ENCODE measurements around the gene ADAMTSL1.

ADAMTSL1 gene

DNA sequence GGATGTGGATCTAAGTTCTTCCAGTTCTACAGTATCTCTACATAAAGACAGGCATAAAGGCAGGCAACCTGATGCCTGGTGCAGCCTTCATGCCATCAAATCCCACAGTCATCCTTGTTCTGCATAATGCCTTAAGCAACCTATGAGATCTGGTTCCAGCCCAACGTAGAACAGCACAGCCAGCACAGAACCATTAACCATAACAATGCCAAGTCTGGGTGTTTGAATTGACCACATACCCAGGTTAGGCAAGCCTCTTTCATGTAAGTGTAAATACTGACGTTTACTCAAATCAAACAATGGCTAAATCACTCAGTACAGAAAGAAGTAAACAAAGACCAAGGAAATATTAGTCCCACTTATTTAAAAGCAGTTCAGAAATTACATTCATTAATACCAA is 195.0 kb downstream of the ADAMTSL1 start:
- no peak for DNase-seq

DNA sequence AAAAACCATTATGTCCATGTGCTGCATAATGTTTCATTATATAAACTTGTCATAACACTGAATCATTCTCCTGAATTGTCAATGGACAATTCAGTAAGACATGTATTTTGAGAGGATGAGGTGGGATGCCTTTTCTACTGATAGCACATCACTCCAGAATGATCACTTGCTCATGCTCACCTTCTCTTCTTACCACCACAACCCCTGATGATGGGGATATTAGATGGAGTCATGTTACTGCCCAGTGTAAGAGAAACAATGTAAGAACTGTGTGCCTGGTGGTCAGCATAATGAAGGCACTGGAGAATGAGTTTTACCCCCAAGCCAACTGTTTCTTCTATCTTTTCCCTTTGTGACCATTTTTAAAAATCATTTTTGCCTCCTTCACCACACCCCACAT is 198.8 kb downstream of the ADAMTSL1 start:
- no peak for DNase-seq

DNA sequence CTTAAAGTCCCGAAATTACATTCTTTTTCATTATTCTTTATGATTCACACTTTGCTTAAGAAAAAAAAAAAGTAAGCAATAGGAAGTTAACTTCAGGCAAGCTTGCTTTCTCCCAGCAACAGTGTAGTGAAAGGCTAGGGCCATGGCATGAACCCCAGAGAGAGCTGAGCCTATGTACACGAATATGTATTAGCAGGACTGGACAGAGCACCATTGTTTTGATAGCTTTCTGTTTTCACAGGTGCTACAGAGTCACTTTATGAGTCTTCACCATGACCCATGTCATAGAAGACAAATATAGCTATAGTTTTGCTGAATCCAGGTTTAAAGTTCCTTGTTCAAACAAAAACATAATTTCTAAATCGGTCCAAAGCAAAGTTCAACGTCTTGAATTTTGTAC is 199.2 kb downstream of the ADAMTSL1 start:
- no peak for DNase-seq

DNA sequence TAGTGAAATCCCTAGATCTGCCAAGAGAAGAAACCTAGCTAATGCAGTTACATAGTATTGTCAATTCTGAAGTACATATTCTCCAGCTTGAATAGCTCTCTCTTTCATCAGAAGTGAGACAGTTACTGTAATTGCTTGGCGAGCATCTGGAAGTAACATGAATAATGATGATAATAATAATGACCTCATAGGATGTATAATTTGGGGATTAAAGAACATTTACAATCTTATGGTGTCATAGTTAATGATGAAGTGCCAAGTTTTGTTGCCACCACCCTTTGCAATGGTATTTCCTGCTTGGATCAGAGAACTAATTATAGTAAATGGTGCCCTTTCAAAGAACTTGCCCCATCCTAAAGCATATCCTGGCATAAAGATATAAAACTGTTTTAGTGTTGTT is 201.4 kb downstream of the ADAMTSL1 start:
- no peak for DNase-seq

DNA sequence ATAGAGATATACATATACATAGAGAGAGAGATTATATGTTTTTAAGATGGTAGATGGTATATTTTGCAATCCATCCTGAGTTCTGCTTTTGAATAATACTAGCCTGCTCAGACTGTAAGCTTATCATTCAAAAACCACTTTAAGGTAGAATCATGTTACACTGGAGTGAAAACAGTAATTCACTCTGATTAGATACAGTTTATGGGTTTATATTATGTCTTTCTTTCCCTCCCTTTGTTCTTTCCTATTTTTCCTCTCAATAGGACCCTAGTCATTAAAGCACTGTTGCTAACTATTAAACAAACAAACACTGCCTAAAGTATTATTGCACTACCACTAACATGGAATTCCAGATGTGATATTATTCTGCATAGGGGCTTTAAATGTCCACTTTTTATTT is 202.0 kb downstream of the ADAMTSL1 start:
- DNase-seq = no peak

DNA sequence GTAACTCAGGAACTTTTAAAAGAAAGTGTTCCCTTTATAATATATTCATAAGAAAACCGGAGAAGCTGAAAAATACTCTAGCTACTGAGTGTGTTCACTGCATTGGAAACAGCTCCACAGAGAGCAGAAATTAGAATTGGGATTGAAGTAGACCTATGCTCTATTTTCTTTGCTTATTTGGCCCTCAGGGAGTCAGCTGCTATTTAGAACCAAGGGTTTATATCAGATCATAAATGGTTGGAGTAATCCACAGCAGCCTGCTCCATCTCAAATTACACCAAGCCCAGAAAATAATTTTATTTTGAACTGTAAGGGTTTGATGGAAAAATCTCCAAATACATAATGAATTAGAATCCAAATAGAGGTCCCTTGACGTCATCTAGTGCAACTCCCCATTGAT is 202.6 kb downstream of the ADAMTSL1 start:
- no peak for DNase-seq

DNA sequence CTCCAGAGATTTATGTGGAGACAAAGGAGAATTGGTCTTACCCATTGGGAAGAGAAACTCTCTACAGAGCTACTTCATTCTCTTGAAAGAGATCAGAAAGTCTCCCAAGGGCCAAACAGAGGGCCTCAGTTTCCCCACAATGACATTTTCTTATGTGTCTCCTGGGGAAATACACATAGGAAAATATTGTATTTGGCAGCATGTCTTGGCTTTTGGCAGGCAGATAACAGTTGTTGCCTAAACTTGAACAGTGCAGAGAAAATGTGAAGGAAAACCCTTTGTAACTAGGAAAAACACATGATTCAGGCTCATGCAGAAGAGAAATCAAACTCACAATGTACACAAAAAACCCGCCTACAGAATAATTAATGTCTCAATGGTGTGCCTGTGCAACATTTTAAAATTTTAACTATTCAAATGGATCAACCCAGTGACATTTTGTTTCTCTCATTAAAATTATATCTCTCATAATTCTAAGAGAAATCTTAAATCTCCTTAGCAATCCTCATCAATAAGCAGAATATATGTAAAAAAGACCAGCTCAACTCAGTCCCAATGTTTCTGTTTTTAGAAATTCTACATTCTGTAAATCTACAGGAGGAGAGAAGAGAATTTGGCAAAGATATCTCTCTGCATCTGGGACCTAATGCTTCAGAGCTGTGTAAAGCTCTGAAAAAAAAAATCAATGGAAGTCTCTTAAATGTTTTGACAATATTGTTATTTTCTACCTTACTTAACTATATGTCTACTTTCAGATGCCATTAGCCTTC is 205.1 kb downstream of the ADAMTSL1 start:
- DNase-seq = no peak

DNA sequence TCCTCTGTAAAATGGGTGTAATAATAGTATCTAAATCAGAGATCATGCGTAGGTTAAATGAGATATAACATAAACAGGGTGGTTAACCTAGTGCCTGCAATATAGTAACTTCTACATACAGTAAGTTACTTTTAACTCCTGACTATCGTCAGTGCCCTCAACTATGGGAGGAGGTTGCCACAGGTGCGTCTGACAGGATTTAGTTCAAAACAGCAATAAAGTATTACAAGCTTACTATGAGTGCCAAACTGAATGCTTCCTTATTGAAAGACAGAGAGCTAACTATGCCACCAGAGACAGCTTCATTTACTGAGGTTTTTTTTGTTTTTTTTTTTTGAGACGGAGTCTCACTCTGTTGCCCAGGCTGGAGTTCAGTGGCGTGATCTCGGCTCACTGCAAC is 209.0 kb downstream of the ADAMTSL1 start:
- DNase-seq = no peak

DNA sequence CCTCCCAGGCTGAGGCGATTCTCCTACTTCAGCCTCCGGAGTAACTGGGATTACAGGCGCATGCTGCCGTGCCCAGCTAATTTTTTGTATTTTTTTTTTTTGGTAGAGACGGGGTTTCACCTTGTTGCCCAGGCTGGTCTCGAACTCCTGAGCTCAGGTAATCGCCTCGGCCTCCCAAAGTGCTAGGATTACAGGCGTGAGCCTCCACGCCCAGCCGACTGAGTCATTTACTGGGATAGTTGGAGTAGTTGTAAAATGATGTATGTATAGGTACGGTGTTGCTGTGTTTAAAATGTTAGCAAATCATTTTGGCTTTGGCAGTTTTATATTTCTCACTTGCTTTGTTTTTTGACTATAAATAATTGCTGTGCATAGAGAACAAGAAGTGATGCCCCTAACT is 209.4 kb downstream of the ADAMTSL1 start:
- no peak for DNase-seq

DNA sequence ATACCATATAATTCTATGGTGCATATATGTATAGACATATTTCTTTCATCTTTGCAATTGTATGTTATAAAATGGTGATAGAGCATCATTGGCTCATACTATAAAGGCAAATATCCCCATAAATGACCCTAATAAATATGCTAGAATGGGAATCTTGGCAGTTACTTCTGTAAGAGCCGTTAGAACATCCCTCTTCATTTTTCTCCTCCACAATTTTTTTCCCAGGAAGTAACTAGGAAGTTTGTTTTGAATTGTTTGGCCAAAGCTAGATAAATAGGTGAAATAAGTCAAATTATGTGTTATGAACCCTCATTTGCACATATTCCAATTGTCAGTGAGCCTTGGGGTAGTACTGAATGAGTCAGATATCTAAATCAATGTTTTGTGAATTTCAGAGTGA is 209.9 kb downstream of the ADAMTSL1 start:
- DNase-seq = no peak

DNA sequence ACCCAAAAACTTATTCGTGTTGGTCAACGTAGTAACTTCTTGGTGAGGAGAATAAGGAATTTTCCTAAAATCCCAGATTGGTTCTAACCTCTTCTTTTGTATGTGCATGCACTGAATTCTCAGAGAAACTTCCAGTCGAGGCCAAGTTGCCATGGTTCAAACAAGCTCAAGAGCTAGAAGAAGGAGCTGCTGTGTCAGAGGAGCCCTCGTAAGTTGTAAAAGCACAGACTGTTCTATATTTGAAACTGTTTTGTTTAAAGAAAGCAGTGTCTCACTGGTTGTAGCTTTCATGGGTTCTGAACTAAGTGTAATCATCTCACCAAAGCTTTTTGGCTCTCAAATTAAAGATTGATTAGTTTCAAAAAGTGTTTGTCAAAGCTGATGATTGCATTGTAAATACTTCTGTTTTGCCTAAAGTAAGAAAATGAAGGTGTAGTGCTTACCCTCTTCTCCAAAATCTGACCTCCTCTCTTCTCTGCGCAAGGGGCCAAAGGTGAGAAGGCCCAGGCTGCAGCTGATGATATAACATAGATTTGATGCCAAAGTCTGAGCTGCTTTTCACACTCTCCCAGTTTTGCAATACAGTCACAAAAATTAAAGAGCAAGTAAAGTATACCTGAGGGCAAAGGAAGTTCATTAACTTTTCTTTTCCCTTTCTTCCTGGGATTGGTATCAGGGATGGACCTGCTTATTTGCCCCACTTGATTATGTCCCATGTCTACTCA is 210.8 kb downstream of the ADAMTSL1 start:
- DNase-seq = no peak

DNA sequence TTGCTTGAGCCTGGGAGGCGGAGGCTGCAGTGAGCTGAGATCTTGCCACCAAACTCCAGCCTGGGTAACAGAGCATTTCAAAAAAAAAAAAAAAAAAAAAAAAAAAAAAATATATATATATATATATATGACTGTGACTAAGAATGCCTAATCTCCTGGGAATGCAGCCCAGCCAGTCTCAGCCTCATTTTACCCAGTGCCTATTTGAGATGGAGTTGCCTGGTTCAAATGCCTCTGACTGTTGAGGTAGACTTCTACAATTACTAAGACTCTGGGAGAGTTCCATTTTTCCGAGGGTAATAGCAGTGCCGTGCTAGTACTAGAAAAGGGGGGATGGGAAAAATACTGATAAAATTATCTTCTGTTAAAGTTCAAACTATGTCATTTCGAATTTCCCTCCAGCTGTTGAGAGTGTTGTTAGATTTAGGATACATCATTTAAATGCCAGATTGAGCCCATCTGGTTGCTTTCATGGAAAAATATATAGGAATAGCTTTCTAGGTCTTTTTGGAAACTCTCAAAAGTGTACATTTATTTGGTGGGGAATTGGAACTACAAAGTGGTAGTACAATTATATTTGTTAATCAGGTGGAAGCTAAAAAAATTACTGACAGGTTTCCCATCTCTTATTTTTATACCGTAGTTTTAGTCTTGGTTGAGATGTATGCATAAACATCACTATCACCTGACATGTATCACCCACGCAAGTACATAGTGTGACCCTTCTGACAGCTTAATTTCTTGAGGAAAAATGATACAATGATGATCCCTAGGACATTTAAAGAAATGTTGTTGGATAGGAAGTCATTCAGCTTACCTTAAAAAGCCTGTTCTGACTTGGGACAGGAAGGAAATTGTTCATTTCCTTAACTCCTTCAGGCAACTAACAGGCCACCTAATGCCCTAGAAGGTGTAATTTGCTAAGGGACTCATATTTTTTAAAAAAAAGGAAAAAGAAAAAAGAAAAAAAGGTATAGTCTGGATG is 214.9 kb downstream of the ADAMTSL1 start:
- no peak for DNase-seq

DNA sequence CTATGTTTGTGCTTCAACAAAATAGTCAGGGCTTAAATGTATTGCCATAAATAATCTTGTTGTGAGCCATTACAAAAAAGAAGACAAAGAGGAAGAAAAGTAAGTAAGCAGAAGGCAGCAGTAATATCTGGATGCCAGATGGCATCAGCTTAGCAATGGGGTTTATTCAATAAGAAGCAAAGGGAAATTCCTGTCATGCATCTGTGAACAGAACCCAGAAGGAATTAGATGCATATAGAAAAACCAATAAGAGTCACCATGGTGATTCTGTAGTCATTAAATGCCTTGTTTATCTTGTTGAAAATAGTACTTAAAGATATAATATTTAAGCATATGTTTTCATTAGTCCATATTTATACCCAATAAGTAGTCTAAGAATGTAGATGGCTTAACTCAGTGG is 216.0 kb downstream of the ADAMTSL1 start:
- no peak for DNase-seq

DNA sequence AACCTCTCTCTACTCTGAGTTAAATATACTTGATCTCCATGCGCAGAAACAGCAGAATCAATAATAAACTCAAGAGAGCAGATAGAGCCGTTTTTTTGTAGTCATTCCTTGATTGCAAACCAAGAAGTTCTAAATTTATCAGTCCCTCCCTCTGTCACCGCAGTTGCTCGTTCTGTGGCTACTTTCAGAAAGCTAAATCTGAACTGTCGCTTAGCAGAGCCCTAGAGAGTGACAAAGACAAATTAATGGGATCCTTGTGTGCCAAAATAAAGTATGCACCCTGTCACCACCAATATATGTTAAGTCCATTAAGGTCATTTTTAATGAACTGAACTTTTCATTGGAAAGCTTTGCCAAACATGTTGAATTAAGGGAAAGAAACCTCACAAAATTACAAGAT is 218.3 kb downstream of the ADAMTSL1 start:
- no peak for DNase-seq

DNA sequence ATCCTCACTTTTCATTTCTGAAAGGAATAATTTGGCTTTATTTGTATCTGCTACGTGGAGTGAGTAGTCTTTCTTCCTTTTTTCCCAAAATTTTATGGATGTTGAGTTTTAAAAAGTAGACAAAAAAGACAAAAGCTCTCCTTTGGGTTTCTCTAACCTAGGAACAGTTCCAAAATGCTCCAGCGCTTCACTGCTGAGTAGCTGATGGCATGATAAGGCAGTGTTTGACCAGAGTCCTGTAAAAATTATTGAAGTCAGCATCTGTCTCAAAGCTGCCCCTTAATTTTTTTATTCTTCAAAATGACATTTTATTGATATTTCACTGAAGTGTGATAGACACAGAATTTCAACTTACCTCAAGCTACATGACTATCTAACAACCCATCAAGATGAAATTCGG is 219.0 kb downstream of the ADAMTSL1 start:
- no peak for DNase-seq

DNA sequence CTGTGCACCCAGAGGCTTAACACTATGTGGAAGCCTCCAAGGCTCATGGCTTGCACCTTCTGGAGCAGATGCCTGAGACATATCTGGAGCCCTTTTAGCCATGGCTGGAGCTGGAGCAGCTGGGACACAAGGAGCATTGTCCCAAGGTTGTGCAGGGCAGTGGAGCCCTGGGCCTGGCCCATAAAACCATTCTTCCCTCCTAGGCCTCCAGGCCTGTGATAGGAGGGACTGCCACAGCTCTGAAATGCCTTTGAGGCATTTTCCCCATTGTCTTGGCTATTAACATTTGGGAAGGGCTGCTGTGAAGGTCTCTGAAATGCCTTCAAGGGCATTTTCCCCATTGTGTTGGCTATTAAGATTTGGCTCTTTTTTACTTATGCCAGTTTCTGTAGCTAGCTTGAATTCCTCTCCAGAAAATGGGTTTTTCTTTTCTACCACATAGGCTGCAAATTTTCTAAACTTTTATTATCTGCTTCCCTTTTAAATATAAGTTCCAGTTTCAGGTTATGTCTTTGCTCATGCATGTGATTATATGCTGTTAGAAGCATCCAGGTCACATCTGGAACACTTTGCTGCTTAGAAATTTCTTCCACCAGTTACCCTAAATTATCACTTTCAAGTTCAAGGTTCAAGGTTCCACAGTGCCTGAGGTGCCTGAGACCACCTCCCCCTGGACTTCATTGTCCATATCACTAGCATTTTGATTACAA is 221.2 kb downstream of the ADAMTSL1 start:
- no peak for DNase-seq

DNA sequence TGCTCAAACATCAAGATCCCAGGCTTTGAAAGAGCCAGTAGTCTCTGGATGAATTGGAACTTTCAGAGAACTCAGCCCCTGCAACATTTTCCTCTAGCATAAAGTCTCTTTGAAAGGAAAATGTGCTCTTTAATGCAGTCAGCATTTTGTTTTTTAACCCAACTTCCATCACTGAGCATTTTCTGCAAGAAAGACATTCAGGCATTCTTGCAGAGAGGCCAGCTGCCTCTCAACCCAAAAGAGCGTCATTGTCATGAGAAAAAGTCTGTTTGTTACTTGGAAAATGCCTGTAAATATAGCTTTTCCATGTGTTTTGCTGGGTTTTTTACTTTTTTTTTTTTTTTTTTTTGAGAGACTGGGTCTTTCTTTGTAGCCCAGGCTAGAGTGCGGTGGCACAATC is 225.0 kb downstream of the ADAMTSL1 start:
- DNase-seq = no peak

DNA sequence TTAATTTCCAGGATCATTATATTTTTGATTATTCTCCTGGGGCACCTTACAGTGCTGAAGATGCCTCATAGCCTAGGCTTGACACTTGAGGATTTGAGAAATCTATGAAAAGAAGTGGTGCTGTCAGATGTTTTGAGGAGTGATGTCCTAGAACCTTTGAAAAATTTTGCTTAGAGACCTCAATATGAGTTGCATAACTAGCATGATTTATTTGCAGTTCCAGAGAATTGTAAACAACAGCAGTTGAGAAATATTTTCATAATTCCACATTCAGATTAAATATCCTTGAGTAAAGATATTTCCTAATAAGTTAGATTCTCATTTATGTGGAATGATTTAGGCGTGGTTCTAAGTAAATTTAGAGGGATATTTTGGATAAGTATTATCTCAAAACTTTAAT is 225.8 kb downstream of the ADAMTSL1 start:
- DNase-seq = no peak

DNA sequence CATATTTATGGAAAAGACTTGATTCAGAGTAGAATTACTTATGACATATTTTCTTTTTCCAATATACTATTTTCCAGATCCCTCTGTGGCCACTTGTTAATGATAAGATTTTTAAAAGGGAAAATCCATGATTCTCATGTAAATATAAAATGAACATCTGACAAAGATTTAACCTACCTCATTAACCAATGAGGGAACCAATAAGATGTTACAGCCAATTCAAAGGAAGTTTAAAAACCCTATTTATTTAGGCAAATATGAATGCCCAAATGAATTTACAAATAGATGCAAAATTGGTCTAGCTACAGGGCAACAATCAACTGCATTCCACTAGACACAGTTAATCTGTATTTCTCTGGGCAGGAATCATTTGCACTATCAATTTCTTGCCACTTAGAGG is 226.8 kb downstream of the ADAMTSL1 start:
- no peak for DNase-seq

DNA sequence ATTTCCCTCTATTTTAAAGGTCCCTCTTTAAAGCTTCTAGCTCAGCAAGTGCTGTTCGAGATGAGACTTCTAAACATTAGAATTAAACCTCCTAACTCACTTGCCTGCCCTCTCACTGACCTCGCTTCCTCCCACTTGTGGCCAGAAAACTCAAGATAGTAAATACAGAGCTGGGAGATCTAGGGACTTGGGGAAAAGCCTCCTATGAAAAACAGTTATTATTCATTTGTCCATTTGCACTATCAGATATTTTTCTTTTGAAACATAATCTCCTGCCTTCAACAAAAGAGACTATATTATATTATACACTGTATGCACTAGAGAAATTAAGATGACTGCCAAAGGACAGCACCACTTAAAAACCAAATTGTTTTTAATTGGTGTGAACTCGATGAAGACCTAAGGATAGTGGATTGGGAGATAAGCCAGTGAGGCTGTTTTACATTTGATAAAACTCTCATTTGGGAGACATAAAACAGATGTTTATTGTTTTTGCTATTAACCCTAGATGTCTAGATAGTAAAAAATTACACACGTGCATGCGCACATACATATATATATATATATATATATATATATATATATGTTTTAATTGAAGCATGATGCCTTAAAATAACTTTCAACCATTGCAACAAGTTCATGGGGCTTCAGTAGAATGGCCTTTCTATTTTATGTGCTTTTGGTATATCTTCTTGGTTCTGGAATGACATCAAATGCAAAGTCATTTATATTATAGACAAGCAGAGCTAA is 229.4 kb downstream of the ADAMTSL1 start:
- no peak for DNase-seq

DNA sequence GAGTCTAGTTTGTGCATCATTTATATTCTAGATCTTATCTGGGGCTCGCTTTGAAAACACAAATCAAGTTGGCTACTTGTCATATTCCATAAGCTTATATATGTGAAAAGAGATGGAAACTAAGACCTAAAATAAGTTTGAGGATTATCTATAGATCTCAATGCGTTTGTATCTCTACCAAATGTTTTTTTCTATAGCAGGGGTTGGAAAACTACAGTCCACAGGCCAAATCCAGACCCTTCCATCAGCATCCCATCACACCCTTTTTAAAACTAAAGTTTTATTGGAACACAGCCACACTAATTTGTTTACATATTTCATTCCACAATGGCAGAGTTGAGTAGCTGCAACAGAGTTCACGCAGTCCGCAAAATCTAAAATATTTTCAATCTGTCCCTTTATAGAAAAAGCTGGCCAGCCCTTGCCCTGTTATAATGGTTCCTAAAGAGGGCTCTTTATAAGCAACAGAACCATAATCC is 230.0 kb downstream of the ADAMTSL1 start:
- no peak for DNase-seq

Data from NCI-H1417 treated with DMSO at 0.1 percent for 48 hours (cell line).